Measurements from ENCODE around the gene RYR3.

RYR3 gene

GRCh38 chr15:33310481-33311311, at the start of gene RYR3:
TSS of gene RYR3 (plus strand) at chr15:33310967. CDS start at chr15:33311046, 79 bp downstream.
- no peak for DNase-seq (ENCODE audit: low spot score)

- DNase-seq (ENCODE audit: low spot score) = no peak
Measured at GRCh38 chr15:33262306-33262705, 48.5 kb upstream of the RYR3 start.

- no peak for DNase-seq (ENCODE audit: low spot score)
Measured at GRCh38 chr15:33277689-33278088, 33.1 kb upstream of the RYR3 start.

- DNase-seq (ENCODE audit: low spot score) = no peak
Measured at GRCh38 chr15:33278816-33279612, 31.8 kb upstream of the RYR3 start.

- no peak for DNase-seq (ENCODE audit: low spot score)
Measured at GRCh38 chr15:33279613-33280205, 31.1 kb upstream of the RYR3 start.

- no peak for DNase-seq (ENCODE audit: low spot score)
Measured at GRCh38 chr15:33282226-33283020, 28.3 kb upstream of the RYR3 start.

GRCh38 chr15:33283576-33283975, 27.2 kb upstream of the RYR3 start:
- DNase-seq (ENCODE audit: low spot score) = peak; percentile 60

GRCh38 chr15:33284336-33284735, 26.4 kb upstream of the RYR3 start:
- DNase-seq (ENCODE audit: low spot score) = no peak

- peak; percentile 68 for DNase-seq (ENCODE audit: low spot score)
Measured at GRCh38 chr15:33292717-33293307, 18.0 kb upstream of the RYR3 start.

GRCh38 chr15:33293713-33294334, 16.9 kb upstream of the RYR3 start:
- DNase-seq (ENCODE audit: low spot score) = no peak

GRCh38 chr15:33296050-33296449, 14.7 kb upstream of the RYR3 start:
- no peak for DNase-seq (ENCODE audit: low spot score)

GRCh38 chr15:33296856-33297255, 13.9 kb upstream of the RYR3 start:
- DNase-seq (ENCODE audit: low spot score) = no peak

- no peak for DNase-seq (ENCODE audit: low spot score)
Measured at GRCh38 chr15:33298631-33299030, 12.1 kb upstream of the RYR3 start.

- no peak for DNase-seq (ENCODE audit: low spot score)
Measured at GRCh38 chr15:33304924-33305323, 5.8 kb upstream of the RYR3 start.

GRCh38 chr15:33309602-33310276, 1.0 kb upstream of the RYR3 start:
- DNase-seq (ENCODE audit: low spot score) = no peak

GRCh38 chr15:33311312-33311971, 675 bp downstream of the RYR3 start:
- no peak for DNase-seq (ENCODE audit: low spot score)

GRCh38 chr15:33313491-33313890, 2.7 kb downstream of the RYR3 start:
- no peak for DNase-seq (ENCODE audit: low spot score)

GRCh38 chr15:33314069-33314468, 3.3 kb downstream of the RYR3 start:
- DNase-seq (ENCODE audit: low spot score) = no peak

- no peak for DNase-seq (ENCODE audit: low spot score)
Measured at GRCh38 chr15:33315044-33315443, 4.3 kb downstream of the RYR3 start.

- DNase-seq (ENCODE audit: low spot score) = no peak
Measured at GRCh38 chr15:33317896-33318295, 7.1 kb downstream of the RYR3 start.
